K562 (cell line): ENCODE results near the gene HNRNPK. TPM values are rescaled to one million over a fixed set of nuclear protein-coding genes. Genes with fewer than 3 reads are reported as not detected.

ENCODE experiments used
- ARHGAP35 ChIP-seq: fragments of 450-650 bp; IDR thresholded peaks from 2 replicates; pipeline ENCODE4 v1.6.1; 2018; ENCODE audit not compliant: partially characterized antibody
- BCLAF1 ChIP-seq, 2 experiments: fragments of 450-650 bp in 1 of 2; IDR thresholded peaks; 2 replicates each; pipeline ENCODE4 v1.6.1; 2011 to 2017; ENCODE audit warnings: low read depth in 2 of 2, antibody characterized with exemption in 1 of 2, borderline replicate concordance in 1 of 2, low read length in 1 of 2, mild to moderate bottlenecking in 1 of 2, mixed read lengths in 1 of 2; ENCODE audit not compliant: control insufficient read depth in 1 of 2
- GATAD2B ChIP-seq: fragments of 450-650 bp; IDR thresholded peaks from 2 replicates; pipeline ENCODE4 v1.6.1; 2017; ENCODE audit warnings: mild to moderate bottlenecking, borderline replicate concordance
- LEF1 ChIP-seq: fragments of 450-650 bp; IDR thresholded peaks from 2 replicates; pipeline ENCODE4 v1.6.1; 2016; ENCODE audit warnings: mild to moderate bottlenecking
- PTTG1 ChIP-seq: fragments of 450-650 bp; IDR thresholded peaks from 2 replicates; pipeline ENCODE4 v1.6.1; 2016; ENCODE audit warnings: low read depth, mild to moderate bottlenecking, missing genetic modification characterization, missing compliant biosample characterization
- SAFB ChIP-seq: fragments of 200-400 bp; formaldehyde crosslinking; IDR thresholded peaks from 2 replicates; pipeline ENCODE4 v1.6.1; 2017; ENCODE audit warnings: low read depth, low read length, borderline replicate concordance
- SNAPC5 ChIP-seq: fragments of 250-450 bp; sonication (Bioruptor Pico); IDR thresholded peaks from 2 replicates; pipeline ENCODE4 v1.8.0; 2021; ENCODE audit warnings: moderate library complexity, mild to moderate bottlenecking, inconsistent platforms
- TCF7 ChIP-seq: sonication (generic); IDR thresholded peaks from 2 replicates; pipeline ENCODE4 v1.6.1; 2016; ENCODE audit warnings: antibody characterized with exemption, borderline replicate concordance
- ZNF444 ChIP-seq: fragments of 250-450 bp; sonication (Bioruptor Pico); IDR thresholded peaks from 2 replicates; pipeline ENCODE4 v1.4.0; 2020; ENCODE audit warnings: mild to moderate bottlenecking, moderate library complexity
- ZNF778 ChIP-seq: fragments of 450-650 bp; formaldehyde crosslinking; IDR thresholded peaks from 2 replicates; pipeline ENCODE4 v1.4.0; 2020; ENCODE audit warnings: mild to moderate bottlenecking, moderate library complexity
- polyA plus RNA-seq, 8 experiments: library from polyadenylated mRNA; depleted of rRNA in 4 of 8; stranded (reverse) in 5 of 8; unstranded in 3 of 8; fragments of >200 nt; fragmentation: Nextera tagmentation in 2 of 8; fragmentation: Illumina TruSeq in 1 of 8; extraction: Ambion mirVana in 2 of 8; extraction: Trizol in 1 of 8; gene quantifications; 2 replicates each; pipeline versions ENCODE4 v1.2.1 to v1.2.3, GENCODE V29; 2011 to 2014; ENCODE audit warnings: inconsistent platforms in 1 of 8, missing spikeins in 1 of 8
- total RNA-seq, 7 experiments: library from RNA; depleted of rRNA in 6 of 7; stranded (reverse); fragments of >200 nt in 6 of 7; fragmentation: Illumina TruSeq in 2 of 7; extraction: Trizol in 2 of 7; gene quantifications; 2 replicates each; pipeline versions ENCODE4 v1.2.1 to v1.2.3, GENCODE V29; 2011 to 2021; ENCODE audit warnings: low replicate concordance in 1 of 7
- TF ChIP-seq, protein P1 (sequence below): sonication (generic); IDR thresholded peaks from 2 replicates; pipeline ENCODE4 v1.6.1; 2016
- TF ChIP-seq, protein P2 (sequence below), 2 experiments: fragments of 450-650 bp; formaldehyde crosslinking in 1 of 2; IDR thresholded peaks; 2 replicates each; pipeline versions ENCODE4 v1.4.0 to v1.6.1; 2014 to 2020; ENCODE audit warnings: mild to moderate bottlenecking in 2 of 2, borderline replicate concordance in 1 of 2, low read depth in 1 of 2

HNRNPK gene
- total and polyA plus RNA-seq, 9 of the 15 experiments (the other 6 are each of a cell fraction or from before 2014, with no cell fraction given) = 224 to 883 (median 618) TPM

GRCh38 chr9:83978992-83979811 is 813 bp downstream of the HNRNPK start (continued):
- TF ChIP-seq, protein P1, sequence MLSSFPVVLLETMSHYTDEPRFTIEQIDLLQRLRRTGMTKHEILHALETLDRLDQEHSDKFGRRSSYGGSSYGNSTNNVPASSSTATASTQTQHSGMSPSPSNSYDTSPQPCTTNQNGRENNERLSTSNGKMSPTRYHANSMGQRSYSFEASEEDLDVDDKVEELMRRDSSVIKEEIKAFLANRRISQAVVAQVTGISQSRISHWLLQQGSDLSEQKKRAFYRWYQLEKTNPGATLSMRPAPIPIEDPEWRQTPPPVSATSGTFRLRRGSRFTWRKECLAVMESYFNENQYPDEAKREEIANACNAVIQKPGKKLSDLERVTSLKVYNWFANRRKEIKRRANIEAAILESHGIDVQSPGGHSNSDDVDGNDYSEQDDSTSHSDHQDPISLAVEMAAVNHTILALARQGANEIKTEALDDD = peak; percentile 64
- TF ChIP-seq, protein P2, sequence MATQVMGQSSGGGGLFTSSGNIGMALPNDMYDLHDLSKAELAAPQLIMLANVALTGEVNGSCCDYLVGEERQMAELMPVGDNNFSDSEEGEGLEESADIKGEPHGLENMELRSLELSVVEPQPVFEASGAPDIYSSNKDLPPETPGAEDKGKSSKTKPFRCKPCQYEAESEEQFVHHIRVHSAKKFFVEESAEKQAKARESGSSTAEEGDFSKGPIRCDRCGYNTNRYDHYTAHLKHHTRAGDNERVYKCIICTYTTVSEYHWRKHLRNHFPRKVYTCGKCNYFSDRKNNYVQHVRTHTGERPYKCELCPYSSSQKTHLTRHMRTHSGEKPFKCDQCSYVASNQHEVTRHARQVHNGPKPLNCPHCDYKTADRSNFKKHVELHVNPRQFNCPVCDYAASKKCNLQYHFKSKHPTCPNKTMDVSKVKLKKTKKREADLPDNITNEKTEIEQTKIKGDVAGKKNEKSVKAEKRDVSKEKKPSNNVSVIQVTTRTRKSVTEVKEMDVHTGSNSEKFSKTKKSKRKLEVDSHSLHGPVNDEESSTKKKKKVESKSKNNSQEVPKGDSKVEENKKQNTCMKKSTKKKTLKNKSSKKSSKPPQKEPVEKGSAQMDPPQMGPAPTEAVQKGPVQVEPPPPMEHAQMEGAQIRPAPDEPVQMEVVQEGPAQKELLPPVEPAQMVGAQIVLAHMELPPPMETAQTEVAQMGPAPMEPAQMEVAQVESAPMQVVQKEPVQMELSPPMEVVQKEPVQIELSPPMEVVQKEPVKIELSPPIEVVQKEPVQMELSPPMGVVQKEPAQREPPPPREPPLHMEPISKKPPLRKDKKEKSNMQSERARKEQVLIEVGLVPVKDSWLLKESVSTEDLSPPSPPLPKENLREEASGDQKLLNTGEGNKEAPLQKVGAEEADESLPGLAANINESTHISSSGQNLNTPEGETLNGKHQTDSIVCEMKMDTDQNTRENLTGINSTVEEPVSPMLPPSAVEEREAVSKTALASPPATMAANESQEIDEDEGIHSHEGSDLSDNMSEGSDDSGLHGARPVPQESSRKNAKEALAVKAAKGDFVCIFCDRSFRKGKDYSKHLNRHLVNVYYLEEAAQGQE (IDR thresholded peaks at IDR 0.05; ENCODE audit: borderline replicate concordance) = no peak; the same call in 1 of the 2 replicates
- TF ChIP-seq, protein P2 (CRISPR knock-in tag; IDR thresholded peaks at IDR 0.05; ENCODE audit: low read depth) = no peak
- no peak for TF ChIP-seq BCLAF1 (IDR thresholded peaks at IDR 0.05; ENCODE audit: borderline replicate concordance in 1 of 2, control insufficient read depth in 1 of 2, low read depth in 2 of 2, low read length in 1 of 2)
- no peak for TF ChIP-seq PTTG1 (tag)
- no peak for TF ChIP-seq LEF1
- no peak for TF ChIP-seq ZNF778 (CRISPR knock-in tag)
- no peak for TF ChIP-seq ZNF444
- TF ChIP-seq ARHGAP35 = no peak
- TF ChIP-seq SNAPC5 (CRISPR knock-in tag) = no peak
- TF ChIP-seq TCF7 = no peak
- TF ChIP-seq SAFB = no peak
- no peak for TF ChIP-seq GATAD2B
